GM06990 (cell line): ENCODE results near the gene RANBP6.

Experiments
- DNase-seq: peaks from one replicate; pipeline ENCODE4 v3.0.0-alpha.2; 2011; ENCODE audit not compliant: insufficient read length; ENCODE audit errors: extremely low read depth
- H3K27me3 ChIP-seq: replicated peaks from 2 replicates; pipeline ENCODE4 v1.6.0; 2011; ENCODE audit warnings: low read length; ENCODE audit not compliant: control insufficient read depth, insufficient read depth
- H3K36me3 ChIP-seq: 2 replicates; pipeline ENCODE4 v1.5.1; 2011; ENCODE audit warnings: low read length; ENCODE audit not compliant: control insufficient read depth, insufficient read depth
- H3K4me3 ChIP-seq: replicated peaks from 2 replicates; pipeline ENCODE4 v1.5.1; 2011; ENCODE audit warnings: low read depth, mild to moderate bottlenecking, control low read depth, low read length
- TF ChIP-seq, protein P1 (sequence below): IDR thresholded peaks from 2 replicates; pipeline ENCODE4 v1.5.1; 2011; ENCODE audit warnings: low read length, control low read depth, mild to moderate bottlenecking, inconsistent platforms; ENCODE audit not compliant: insufficient read depth, poor library complexity, severe bottlenecking

The RANBP6 gene

DNA sequence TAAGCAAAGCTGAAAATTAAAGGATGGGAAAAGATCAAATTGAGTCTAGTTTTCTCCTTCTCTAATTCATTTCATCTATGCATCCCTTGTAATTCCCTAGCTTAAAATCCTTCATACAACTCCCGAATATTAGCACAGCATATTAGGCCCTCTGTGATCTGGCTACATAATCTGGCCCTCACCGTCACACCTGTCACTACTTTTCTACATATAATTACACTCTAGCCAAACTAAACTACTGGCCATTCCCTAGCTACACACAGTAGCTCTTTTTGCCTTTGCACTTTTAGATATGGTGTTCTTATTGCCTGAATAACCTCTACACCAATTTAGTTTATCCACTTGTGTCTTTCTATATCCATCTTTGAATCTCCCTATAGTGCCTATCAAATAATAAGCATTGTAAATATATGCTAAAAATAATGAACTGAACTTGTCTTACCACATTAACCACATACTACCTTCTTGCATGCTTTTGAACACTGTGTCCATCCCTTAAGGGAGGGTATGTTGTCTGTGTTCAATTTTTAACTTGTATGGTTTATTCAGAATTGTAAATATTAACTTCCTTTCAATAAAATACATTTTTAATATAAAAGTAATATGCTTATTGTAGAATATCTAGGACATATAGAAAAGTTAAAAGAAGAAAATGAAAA is 15.9 kb downstream of the RANBP6 start:
- Histone ChIP-seq H3K36me3 (no peaks in the 10 kb centered on the region), H3K4me3 (no peak overlapping the region), H3K27me3 (no peaks in the 10 kb centered on the region)
- TF ChIP-seq, protein P1, sequence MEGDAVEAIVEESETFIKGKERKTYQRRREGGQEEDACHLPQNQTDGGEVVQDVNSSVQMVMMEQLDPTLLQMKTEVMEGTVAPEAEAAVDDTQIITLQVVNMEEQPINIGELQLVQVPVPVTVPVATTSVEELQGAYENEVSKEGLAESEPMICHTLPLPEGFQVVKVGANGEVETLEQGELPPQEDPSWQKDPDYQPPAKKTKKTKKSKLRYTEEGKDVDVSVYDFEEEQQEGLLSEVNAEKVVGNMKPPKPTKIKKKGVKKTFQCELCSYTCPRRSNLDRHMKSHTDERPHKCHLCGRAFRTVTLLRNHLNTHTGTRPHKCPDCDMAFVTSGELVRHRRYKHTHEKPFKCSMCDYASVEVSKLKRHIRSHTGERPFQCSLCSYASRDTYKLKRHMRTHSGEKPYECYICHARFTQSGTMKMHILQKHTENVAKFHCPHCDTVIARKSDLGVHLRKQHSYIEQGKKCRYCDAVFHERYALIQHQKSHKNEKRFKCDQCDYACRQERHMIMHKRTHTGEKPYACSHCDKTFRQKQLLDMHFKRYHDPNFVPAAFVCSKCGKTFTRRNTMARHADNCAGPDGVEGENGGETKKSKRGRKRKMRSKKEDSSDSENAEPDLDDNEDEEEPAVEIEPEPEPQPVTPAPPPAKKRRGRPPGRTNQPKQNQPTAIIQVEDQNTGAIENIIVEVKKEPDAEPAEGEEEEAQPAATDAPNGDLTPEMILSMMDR: no peak
- no peak for DNase-seq

GRCh38 chr9:5994493-5994892 is 20.9 kb downstream of the RANBP6 start:
- TF ChIP-seq, protein P1: no peak
- H3K27me3 ChIP-seq: no peaks in the 10 kb centered on the region
- H3K4me3 ChIP-seq: no peak overlapping the region
- H3K36me3 ChIP-seq: no peaks in the 10 kb centered on the region
- no peak for DNase-seq

DNA sequence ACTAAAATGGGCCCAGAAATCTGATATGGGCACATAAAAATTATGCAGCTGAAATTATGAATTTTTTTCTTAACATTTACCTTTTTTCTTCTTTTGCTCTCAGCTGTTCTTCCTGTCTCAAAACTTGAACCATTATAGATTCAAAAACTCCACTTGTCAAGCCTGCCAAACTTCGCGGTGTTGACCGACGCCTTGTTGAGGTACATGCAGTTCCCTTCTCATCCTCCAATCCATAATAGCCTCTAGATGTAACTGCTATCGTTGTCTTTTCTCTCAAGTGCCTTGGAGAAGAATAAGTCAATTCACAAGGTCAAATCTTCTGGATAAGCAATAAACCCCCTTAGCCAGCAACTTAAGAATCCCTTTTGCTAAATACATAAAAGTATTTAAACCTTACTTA is 27.2 kb downstream of the RANBP6 start:
- TF ChIP-seq, protein P1: no peak
- Histone ChIP-seq H3K27me3 (no peaks in the 10 kb centered on the region), H3K4me3 (no peak overlapping the region), H3K36me3 (no peaks in the 10 kb centered on the region; the same call in 1 of the 2 replicates)
- DNase-seq: no peak

DNA sequence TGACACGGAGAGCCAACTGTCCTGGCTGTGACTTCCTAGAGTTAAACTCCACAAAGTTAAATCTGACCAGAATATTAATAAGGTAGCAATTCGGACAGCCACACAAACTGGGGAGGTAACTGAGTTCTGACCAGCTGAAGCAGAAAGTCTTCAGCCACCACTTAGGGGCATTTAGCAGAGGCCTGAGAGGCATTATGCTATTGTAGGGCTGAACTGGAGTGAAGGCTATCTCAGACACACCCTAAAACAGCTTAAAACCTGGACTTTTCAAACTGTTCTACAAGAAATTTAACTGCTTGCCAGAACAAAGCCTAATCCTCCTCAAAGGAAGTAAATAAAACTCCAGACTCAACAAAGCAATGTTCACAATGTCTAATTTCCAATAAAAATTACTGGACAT is 32.4 kb downstream of the RANBP6 start:
- Histone ChIP-seq H3K4me3 (no peak overlapping the region), H3K27me3 (no peaks in the 10 kb centered on the region), H3K36me3 (no peaks in the 10 kb centered on the region; the same call in 1 of the 2 replicates)
- TF ChIP-seq, protein P1: no peak
- DNase-seq: no peak

DNA sequence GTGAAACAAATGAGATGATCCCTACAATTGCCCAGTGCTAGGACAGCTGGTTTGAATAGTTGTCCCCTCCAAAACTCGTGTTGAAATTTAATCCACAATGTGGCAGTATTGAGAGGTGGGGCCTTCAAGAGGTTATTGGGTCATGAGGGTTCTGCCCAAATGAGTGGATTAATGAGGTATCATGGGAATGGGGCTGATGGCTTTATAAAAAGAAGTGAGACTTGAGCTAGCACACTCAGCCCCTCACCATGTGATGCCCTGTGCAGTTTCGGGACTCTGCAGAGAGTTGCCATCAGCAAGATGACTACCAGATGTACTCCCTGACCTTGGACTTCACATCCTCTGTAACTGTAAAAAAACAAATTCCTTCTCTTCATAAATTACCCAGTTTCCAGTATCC is 33.1 kb downstream of the RANBP6 start:
- H3K4me3 ChIP-seq: no peak overlapping the region
- DNase-seq: no peak
- H3K27me3 ChIP-seq: no peaks in the 10 kb centered on the region
- TF ChIP-seq, protein P1: no peak
- H3K36me3 ChIP-seq: no peaks in the 10 kb centered on the region; the same call in 1 of the 2 replicates

- Histone ChIP-seq H3K27me3 (no peaks in the 10 kb centered on the region), H3K36me3 (no peaks in the 10 kb centered on the region), H3K4me3 (no peak overlapping the region)
- no peak for DNase-seq
- TF ChIP-seq, protein P1: no peak
Observed at GRCh38 chr9:5978523-5978922, 36.9 kb downstream of the RANBP6 start.
